Measurements from ENCODE around the gene ENDOV.

ENDOV gene

GRCh38 chr17:80418589-80418988, 3.6 kb downstream of the ENDOV start:
- DNase-seq, result no peak

- DNase-seq, result no peak
Observed at GRCh38 chr17:80419255-80419654, 4.3 kb downstream of the ENDOV start.

GRCh38 chr17:80421381-80422090, 6.6 kb downstream of the ENDOV start:
- DNase-seq, result no peak

- no peak for DNase-seq
Observed at GRCh38 chr17:80422276-80422675, 7.3 kb downstream of the ENDOV start.

- DNase-seq, result no peak
Observed at GRCh38 chr17:80422981-80423380, 8.0 kb downstream of the ENDOV start.

GRCh38 chr17:80423536-80424225, 8.7 kb downstream of the ENDOV start:
- no peak for DNase-seq

GRCh38 chr17:80424261-80424660, 9.3 kb downstream of the ENDOV start:
- no peak for DNase-seq

GRCh38 chr17:80424878-80425765, 10.2 kb downstream of the ENDOV start:
- no peak for DNase-seq

- DNase-seq, result no peak
Observed at GRCh38 chr17:80425835-80426426, 11.0 kb downstream of the ENDOV start.

- peak; percentile 87 for DNase-seq
Observed at GRCh38 chr17:80426671-80427326, 11.8 kb downstream of the ENDOV start.

- DNase-seq, result no peak
Observed at GRCh38 chr17:80427366-80428282, 12.7 kb downstream of the ENDOV start.

GRCh38 chr17:80428363-80428762, 13.4 kb downstream of the ENDOV start:
- no peak for DNase-seq

- DNase-seq, result no peak
Observed at GRCh38 chr17:80428796-80429195, 13.8 kb downstream of the ENDOV start.

GRCh38 chr17:80429356-80430275, 14.6 kb downstream of the ENDOV start:
- no peak for DNase-seq

- no peak for DNase-seq
Observed at GRCh38 chr17:80430446-80431245, 15.7 kb downstream of the ENDOV start.

- DNase-seq, result no peak
Observed at GRCh38 chr17:80431246-80432195, 16.6 kb downstream of the ENDOV start.

- no peak for DNase-seq
Observed at GRCh38 chr17:80432350-80432955, 17.5 kb downstream of the ENDOV start.
